Neural cell (in vitro differentiated cells): ENCODE measurements around the gene ARL6IP1. TPM values are rescaled to one million over a fixed set of nuclear protein-coding genes. Genes with fewer than 3 reads are reported as not detected.

Experiments used
- H2AFZ ChIP-seq: fragments of 200-600, 300-800 bp; sonication (generic), shearing (Covaris generic); 2 replicates; pipeline ENCODE4 v1.6.0; 2014; ENCODE audit warnings: low read depth, mild to moderate bottlenecking, antibody characterized with exemption, low read length, moderate library complexity
- H3F3A ChIP-seq: fragments of 200-600 bp; shearing (Covaris generic); 2 replicates; pipeline ENCODE4 v1.6.1; 2016; ENCODE audit warnings: mild to moderate bottlenecking, moderate library complexity, mixed read lengths, antibody characterized with exemption, low read length; ENCODE audit not compliant: insufficient read depth, poor library complexity, severe bottlenecking
- H3K27ac ChIP-seq: fragments of 200-600, 300-800 bp; sonication (generic), shearing (Covaris generic); 2 replicates; pipeline ENCODE4 v1.5.1; 2014; ENCODE audit warnings: mild to moderate bottlenecking, low read length, moderate library complexity
- H3K27me3 ChIP-seq: fragments of 300-800, 200-600 bp; sonication (generic), shearing (Covaris generic); 2 replicates; pipeline ENCODE4 v1.6.0; 2014; ENCODE audit warnings: mild to moderate bottlenecking, low read depth, low read length, moderate library complexity; ENCODE audit not compliant: insufficient read depth
- H3K36me3 ChIP-seq: fragments of 300-800, 200-600 bp; sonication (generic), shearing (Covaris generic); 2 replicates; pipeline ENCODE4 v1.5.1; 2014; ENCODE audit warnings: mild to moderate bottlenecking, antibody characterized with exemption, low read length, moderate library complexity; ENCODE audit not compliant: insufficient read depth
- H3K4me2 ChIP-seq: fragments of 300-800, 200-600 bp; sonication (generic), shearing (Covaris generic); 2 replicates; pipeline ENCODE4 v1.6.0; 2014; ENCODE audit warnings: mild to moderate bottlenecking, low read length
- H3K4me3 ChIP-seq: fragments of 300-800, 200-600 bp; sonication (generic), shearing (Covaris generic); 2 replicates; pipeline ENCODE4 v1.5.1; 2014; ENCODE audit warnings: mild to moderate bottlenecking, low read length, moderate library complexity
- H3K79me2 ChIP-seq: fragments of 200-600 bp; shearing (Covaris generic); replicated peaks from 2 replicates; pipeline ENCODE4 v1.6.0; 2014; ENCODE audit warnings: mild to moderate bottlenecking, low read length, moderate library complexity; ENCODE audit not compliant: insufficient read depth
- H3K9ac ChIP-seq: fragments of 300-800, 200-600 bp; sonication (generic), shearing (Covaris generic); 2 replicates; pipeline ENCODE4 v1.6.1; 2016; ENCODE audit warnings: mild to moderate bottlenecking, low read length, mixed read lengths
- H3K9me2 ChIP-seq: fragments of 200-600 bp; shearing (Covaris generic); 2 replicates; pipeline ENCODE4 v1.6.1; 2016; ENCODE audit warnings: mild to moderate bottlenecking, low read length, mixed read lengths; ENCODE audit not compliant: insufficient read depth
- H3K9me3 ChIP-seq: fragments of 200-600, 300-800 bp; sonication (generic), shearing (Covaris generic); 2 replicates; pipeline ENCODE4 v1.6.1; 2016; ENCODE audit warnings: mild to moderate bottlenecking, mixed run types, low read length, moderate library complexity, mixed read lengths
- H4K20me1 ChIP-seq: fragments of 200-600 bp; shearing (Covaris generic); 2 replicates; pipeline ENCODE4 v1.6.1; 2016; ENCODE audit warnings: mild to moderate bottlenecking, mixed run types; ENCODE audit not compliant: insufficient read depth
- CTCF ChIP-seq: fragments of 450-650 bp; IDR thresholded peaks from 2 replicates; pipeline ENCODE4 v1.5.1; 2014; ENCODE audit warnings: antibody characterized with exemption, mild to moderate bottlenecking, moderate library complexity; ENCODE audit not compliant: poor library complexity, severe bottlenecking
- EP300 ChIP-seq: fragments of 450-650 bp; conservative IDR thresholded peaks from 2 replicates; pipeline ENCODE4 v1.6.1; 2014; ENCODE audit warnings: antibody characterized with exemption, mild to moderate bottlenecking, moderate library complexity; ENCODE audit not compliant: poor library complexity, severe bottlenecking
- EZH2 ChIP-seq: fragments of 200-600, 300-800 bp; shearing (Covaris generic), sonication (generic); IDR thresholded peaks from 2 replicates; pipeline ENCODE4 v1.6.1; 2014; ENCODE audit warnings: antibody characterized with exemption, low read length, borderline replicate concordance, mild to moderate bottlenecking; ENCODE audit not compliant: insufficient read depth, poor library complexity, severe bottlenecking
- MXI1 ChIP-seq: fragments of 450-650 bp; conservative IDR thresholded peaks from 2 replicates; pipeline ENCODE4 v1.6.1; 2014; ENCODE audit warnings: antibody characterized with exemption, mild to moderate bottlenecking; ENCODE audit not compliant: poor library complexity, severe bottlenecking
- POLR2AphosphoS5 ChIP-seq: IDR thresholded peaks from 2 replicates; pipeline ENCODE4 v1.6.1; 2012
- RAD21 ChIP-seq: fragments of 450-650 bp; conservative IDR thresholded peaks from 2 replicates; pipeline ENCODE4 v1.6.1; 2014; ENCODE audit warnings: antibody characterized with exemption, mild to moderate bottlenecking, moderate library complexity
- REST ChIP-seq: IDR thresholded peaks from 2 replicates; pipeline ENCODE4 v1.6.1; 2012; ENCODE audit warnings: borderline replicate concordance
- TAF1 ChIP-seq: IDR thresholded peaks from 2 replicates; pipeline ENCODE4 v1.6.1; 2012; ENCODE audit warnings: low read depth
- polyA plus RNA-seq: library from polyadenylated mRNA; depleted of rRNA; stranded (reverse); fragments of >200 nt; gene quantifications from 2 replicates; pipeline ENCODE4 v1.2.3, GENCODE V29; 2014

ARL6IP1 gene
- polyA plus RNA-seq, 1 donor from 2014 or later, result 556 TPM

- H4K20me1 ChIP-seq, result no peaks in the 10 kb centered on the region
- H3K4me2 ChIP-seq, result no peak overlapping the region
- H3K27ac ChIP-seq, result no peak overlapping the region
- H3K4me3 ChIP-seq, result no peak overlapping the region
- peaks cover 34% of the 10 kb centered on the region for H3K36me3 ChIP-seq
- H2AFZ ChIP-seq, result no peak overlapping the region
- TF ChIP-seq EZH2 (no peak), POLR2AphosphoS5 (no peak), MXI1 (no peak), CTCF (no peak), REST (no peak), RAD21 (no peak), EP300 (no peak)
- H3K9me3 ChIP-seq, result no peaks in the 10 kb centered on the region
- no peaks in the 10 kb centered on the region for H3F3A ChIP-seq
- no peaks in the 10 kb centered on the region for H3K79me2 ChIP-seq
- H3K27me3 ChIP-seq, result no peaks in the 10 kb centered on the region
- no peaks in the 10 kb centered on the region for H3K9me2 ChIP-seq
- H3K9ac ChIP-seq, result no peak overlapping the region
These were observed 32.6 kb upstream of the ARL6IP1 start for GRCh38 chr16:18833707-18834505.

DNA sequence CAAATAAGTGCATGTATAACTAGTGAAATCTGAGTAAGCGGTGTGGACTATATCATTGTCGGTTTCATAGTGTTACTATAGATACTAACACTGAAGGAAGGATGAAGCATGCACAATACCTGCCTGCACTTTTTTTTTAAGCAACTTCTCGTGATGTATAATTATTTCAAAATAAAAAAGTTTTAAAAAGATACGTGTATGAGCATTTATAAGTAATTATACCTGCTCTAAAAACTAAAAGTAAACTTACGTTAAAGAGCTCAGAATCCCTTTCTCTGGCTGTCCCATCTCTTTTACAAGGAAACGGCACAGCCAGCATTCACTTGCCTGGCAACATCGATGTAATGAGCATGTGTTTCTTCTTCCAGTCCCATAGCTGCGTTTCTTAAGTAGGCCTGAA lies 31.3 kb upstream of the ARL6IP1 start:
- H4K20me1 ChIP-seq, result no peaks in the 10 kb centered on the region
- no peak overlapping the region for H2AFZ ChIP-seq
- no peaks in the 10 kb centered on the region for H3F3A ChIP-seq
- H3K27me3 ChIP-seq, result no peaks in the 10 kb centered on the region
- no peaks in the 10 kb centered on the region for H3K9me2 ChIP-seq
- no peak overlapping the region for H3K27ac ChIP-seq
- H3K36me3 ChIP-seq, result peaks cover 40% of the 10 kb centered on the region
- TF ChIP-seq TAF1 (no peak), POLR2AphosphoS5 (no peak), REST (no peak)
- H3K4me3 ChIP-seq, result no peak overlapping the region
- H3K4me2 ChIP-seq, result no peak overlapping the region
- no peaks in the 10 kb centered on the region for H3K9me3 ChIP-seq
- H3K79me2 ChIP-seq, result no peaks in the 10 kb centered on the region
- no peak overlapping the region for H3K9ac ChIP-seq
